Inflammatory macrophage (primary cell): ENCODE data around the gene C1QL1.

ENCODE experiments used
- DNase-seq, 2 donors: peaks; one replicate each; pipeline ENCODE4 v3.0.0-alpha.2; 2020 to 2022

Gene C1QL1

GRCh38 chr17:44928136-44928535, 40.0 kb downstream of the C1QL1 start:
- no peak for DNase-seq

GRCh38 chr17:44927696-44928095, 40.4 kb downstream of the C1QL1 start:
- DNase-seq: no peak

- no peak for DNase-seq
Observed at GRCh38 chr17:44926821-44927525, 41.1 kb downstream of the C1QL1 start.

GRCh38 chr17:44925731-44926697, 42.1 kb downstream of the C1QL1 start:
- no peak for DNase-seq

- no peak for DNase-seq
Observed at GRCh38 chr17:44924107-44924544, 44.0 kb downstream of the C1QL1 start.

- DNase-seq: no peak
Observed at GRCh38 chr17:44922746-44923470, 45.2 kb downstream of the C1QL1 start.

GRCh38 chr17:44922136-44922535, 46.0 kb downstream of the C1QL1 start:
- no peak for DNase-seq

- no peak for DNase-seq
Observed at GRCh38 chr17:44921122-44921882, 46.8 kb downstream of the C1QL1 start.

- DNase-seq: no peak
Observed at GRCh38 chr17:44920565-44920940, 47.5 kb downstream of the C1QL1 start.

- peak; percentile 67 to 74 for DNase-seq
Observed at GRCh38 chr17:44919885-44920564, 48.1 kb downstream of the C1QL1 start.

- DNase-seq: no peak
Observed at GRCh38 chr17:44919411-44919810, 48.7 kb downstream of the C1QL1 start.

- no peak for DNase-seq
Observed at GRCh38 chr17:44918006-44918405, 50.1 kb downstream of the C1QL1 start.

GRCh38 chr17:44917456-44917855, 50.6 kb downstream of the C1QL1 start:
- no peak for DNase-seq

GRCh38 chr17:44916781-44917241, 51.3 kb downstream of the C1QL1 start:
- DNase-seq: no peak

- DNase-seq: peak; percentile 74 to 77
Observed at GRCh38 chr17:44915862-44916780, 52.0 kb downstream of the C1QL1 start.

- DNase-seq: no peak
Observed at GRCh38 chr17:44915321-44915726, 52.8 kb downstream of the C1QL1 start, which contains the start of gene GFAP. Gene GFAP (minus strand): TSS chr17:44915500. CDS start chr17:44915486, 14 bp downstream.

GRCh38 chr17:44914698-44915271, 53.3 kb downstream of the C1QL1 start:
- DNase-seq: no peak

- no peak for DNase-seq
Observed at GRCh38 chr17:44914148-44914547, 54.0 kb downstream of the C1QL1 start.

GRCh38 chr17:44913676-44914075, 54.4 kb downstream of the C1QL1 start:
- no peak for DNase-seq
